Measurements from ENCODE around the gene BIK. TPM values are rescaled to one million over a fixed set of nuclear protein-coding genes. Genes with fewer than 3 reads are reported as not detected.
"Not testable (repeated sequence)": the region's sequence is repeated elsewhere in the genome, so short reads cannot be mapped to it uniquely, and the experiment has no call there.

BIK gene
- total RNA-seq, 1 experiment from 2014 or later: 3.2 TPM

DNA sequence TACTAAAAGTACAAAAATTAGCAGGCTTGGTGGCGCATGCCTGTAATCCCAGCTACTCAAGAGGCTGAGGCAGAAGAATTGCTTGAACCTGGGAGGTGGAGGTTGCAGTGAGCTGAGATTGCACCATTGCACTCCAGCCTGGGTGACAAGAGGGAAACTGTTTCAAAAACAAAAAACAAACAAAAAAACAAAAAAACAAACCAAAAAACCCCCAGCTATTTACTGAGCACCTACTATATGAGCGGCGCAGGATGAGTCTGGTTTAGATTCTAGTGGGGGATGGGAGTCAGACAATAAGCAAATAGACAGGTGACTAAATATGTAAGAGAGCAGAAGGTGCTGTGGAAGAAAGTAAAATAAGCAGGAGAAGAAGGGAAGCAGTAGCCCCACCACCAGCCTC lies 5.6 kb upstream of the BIK start:
- H3K27me3 Mint-ChIP-seq (ENCODE audit: low read depth): peaks cover 31% of the 10 kb centered on the region
- H3K4me1 Mint-ChIP-seq; POLR2A ChIA-PET; H3K9me3 Mint-ChIP-seq; ATAC-seq; H3K4me3 Mint-ChIP-seq; H3K27ac Mint-ChIP-seq; H3K36me3 Mint-ChIP-seq; DNase-seq (ENCODE audit: low spot score); CTCF ChIA-PET: not testable (repeated sequence)

DNA sequence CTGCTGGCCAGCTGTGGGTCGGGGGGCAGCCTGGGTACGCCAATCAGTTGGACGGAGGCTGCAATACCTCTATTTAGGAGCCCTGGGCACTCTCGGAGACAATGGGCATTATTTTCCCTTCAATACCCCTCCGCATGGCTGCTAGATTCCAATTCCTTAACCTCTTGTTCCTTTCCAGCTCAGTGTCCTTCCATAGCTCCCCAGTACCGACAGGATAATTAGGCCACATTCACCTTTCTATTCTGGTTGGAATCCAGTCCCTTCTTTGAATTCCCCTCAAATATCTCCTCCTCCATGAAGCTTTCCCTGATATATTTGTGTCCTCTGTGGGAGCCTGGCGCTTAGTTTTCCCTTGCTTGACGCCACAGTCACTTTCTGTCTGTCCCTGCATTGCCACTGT lies 4.2 kb upstream of the BIK start:
- DNase-seq (ENCODE audit: low spot score) (no peak), ATAC-seq (no peak)
- Mint-ChIP-seq H3K36me3 (no peaks in the 10 kb centered on the region), H3K27me3 (ENCODE audit: low read depth) (peaks cover 41% of the 10 kb centered on the region), H3K4me1 (peaks cover 8% of the 10 kb centered on the region), H3K9me3 (no peaks in the 10 kb centered on the region), H3K27ac (no peak overlapping the region), H3K4me3 (no peak overlapping the region)
- TF ChIP-seq GABPB1 (CRISPR knock-in tag; IDR thresholded peaks at IDR 0.05) (no peak), GTF2I (CRISPR knock-in tag; conservative IDR thresholded peaks at IDR 0.05) (no peak), MXD4 (CRISPR knock-in tag; IDR thresholded peaks at IDR 0.05; ENCODE audit: borderline replicate concordance) (no peak), SMAD3 (CRISPR knock-in tag; IDR thresholded peaks at IDR 0.05; ENCODE audit: borderline replicate concordance) (no peak), EMX1 (CRISPR knock-in tag; IDR thresholded peaks at IDR 0.05) (no peak), ZNF219 (CRISPR knock-in tag; IDR thresholded peaks at IDR 0.05; ENCODE audit: borderline replicate concordance) (no peak), NFE2L1 (CRISPR knock-in tag; IDR thresholded peaks at IDR 0.05) (no peak), IRF2 (CRISPR knock-in tag; IDR thresholded peaks at IDR 0.05; ENCODE audit: borderline replicate concordance, low read depth) (no peak)
- TF ChIP-seq, protein P1, sequence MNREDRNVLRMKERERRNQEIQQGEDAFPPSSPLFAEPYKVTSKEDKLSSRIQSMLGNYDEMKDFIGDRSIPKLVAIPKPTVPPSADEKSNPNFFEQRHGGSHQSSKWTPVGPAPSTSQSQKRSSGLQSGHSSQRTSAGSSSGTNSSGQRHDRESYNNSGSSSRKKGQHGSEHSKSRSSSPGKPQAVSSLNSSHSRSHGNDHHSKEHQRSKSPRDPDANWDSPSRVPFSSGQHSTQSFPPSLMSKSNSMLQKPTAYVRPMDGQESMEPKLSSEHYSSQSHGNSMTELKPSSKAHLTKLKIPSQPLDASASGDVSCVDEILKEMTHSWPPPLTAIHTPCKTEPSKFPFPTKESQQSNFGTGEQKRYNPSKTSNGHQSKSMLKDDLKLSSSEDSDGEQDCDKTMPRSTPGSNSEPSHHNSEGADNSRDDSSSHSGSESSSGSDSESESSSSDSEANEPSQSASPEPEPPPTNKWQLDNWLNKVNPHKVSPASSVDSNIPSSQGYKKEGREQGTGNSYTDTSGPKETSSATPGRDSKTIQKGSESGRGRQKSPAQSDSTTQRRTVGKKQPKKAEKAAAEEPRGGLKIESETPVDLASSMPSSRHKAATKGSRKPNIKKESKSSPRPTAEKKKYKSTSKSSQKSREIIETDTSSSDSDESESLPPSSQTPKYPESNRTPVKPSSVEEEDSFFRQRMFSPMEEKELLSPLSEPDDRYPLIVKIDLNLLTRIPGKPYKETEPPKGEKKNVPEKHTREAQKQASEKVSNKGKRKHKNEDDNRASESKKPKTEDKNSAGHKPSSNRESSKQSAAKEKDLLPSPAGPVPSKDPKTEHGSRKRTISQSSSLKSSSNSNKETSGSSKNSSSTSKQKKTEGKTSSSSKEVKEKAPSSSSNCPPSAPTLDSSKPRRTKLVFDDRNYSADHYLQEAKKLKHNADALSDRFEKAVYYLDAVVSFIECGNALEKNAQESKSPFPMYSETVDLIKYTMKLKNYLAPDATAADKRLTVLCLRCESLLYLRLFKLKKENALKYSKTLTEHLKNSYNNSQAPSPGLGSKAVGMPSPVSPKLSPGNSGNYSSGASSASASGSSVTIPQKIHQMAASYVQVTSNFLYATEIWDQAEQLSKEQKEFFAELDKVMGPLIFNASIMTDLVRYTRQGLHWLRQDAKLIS (CRISPR knock-in tag; IDR thresholded peaks at IDR 0.05; ENCODE audit: borderline replicate concordance): no peak
- TF ChIP-seq, protein P2, sequence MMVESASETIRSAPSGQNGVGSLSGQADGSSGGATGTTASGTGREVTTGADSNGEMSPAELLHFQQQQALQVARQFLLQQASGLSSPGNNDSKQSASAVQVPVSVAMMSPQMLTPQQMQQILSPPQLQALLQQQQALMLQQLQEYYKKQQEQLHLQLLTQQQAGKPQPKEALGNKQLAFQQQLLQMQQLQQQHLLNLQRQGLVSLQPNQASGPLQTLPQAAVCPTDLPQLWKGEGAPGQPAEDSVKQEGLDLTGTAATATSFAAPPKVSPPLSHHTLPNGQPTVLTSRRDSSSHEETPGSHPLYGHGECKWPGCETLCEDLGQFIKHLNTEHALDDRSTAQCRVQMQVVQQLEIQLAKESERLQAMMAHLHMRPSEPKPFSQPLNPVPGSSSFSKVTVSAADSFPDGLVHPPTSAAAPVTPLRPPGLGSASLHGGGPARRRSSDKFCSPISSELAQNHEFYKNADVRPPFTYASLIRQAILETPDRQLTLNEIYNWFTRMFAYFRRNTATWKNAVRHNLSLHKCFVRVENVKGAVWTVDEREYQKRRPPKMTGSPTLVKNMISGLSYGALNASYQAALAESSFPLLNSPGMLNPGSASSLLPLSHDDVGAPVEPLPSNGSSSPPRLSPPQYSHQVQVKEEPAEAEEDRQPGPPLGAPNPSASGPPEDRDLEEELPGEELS (CRISPR knock-in tag; IDR thresholded peaks at IDR 0.05): no peak
- TF ChIP-seq, protein P3, sequence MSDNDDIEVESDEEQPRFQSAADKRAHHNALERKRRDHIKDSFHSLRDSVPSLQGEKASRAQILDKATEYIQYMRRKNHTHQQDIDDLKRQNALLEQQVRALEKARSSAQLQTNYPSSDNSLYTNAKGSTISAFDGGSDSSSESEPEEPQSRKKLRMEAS (CRISPR knock-in tag; IDR thresholded peaks at IDR 0.05): no peak
- TF ChIP-seq, protein P4, sequence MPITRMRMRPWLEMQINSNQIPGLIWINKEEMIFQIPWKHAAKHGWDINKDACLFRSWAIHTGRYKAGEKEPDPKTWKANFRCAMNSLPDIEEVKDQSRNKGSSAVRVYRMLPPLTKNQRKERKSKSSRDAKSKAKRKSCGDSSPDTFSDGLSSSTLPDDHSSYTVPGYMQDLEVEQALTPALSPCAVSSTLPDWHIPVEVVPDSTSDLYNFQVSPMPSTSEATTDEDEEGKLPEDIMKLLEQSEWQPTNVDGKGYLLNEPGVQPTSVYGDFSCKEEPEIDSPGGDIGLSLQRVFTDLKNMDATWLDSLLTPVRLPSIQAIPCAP (CRISPR knock-in tag; IDR thresholded peaks at IDR 0.05): no peak
- TF ChIP-seq, protein P5, sequence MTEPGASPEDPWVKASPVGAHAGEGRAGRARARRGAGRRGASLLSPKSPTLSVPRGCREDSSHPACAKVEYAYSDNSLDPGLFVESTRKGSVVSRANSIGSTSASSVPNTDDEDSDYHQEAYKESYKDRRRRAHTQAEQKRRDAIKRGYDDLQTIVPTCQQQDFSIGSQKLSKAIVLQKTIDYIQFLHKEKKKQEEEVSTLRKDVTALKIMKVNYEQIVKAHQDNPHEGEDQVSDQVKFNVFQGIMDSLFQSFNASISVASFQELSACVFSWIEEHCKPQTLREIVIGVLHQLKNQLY (CRISPR knock-in tag; IDR thresholded peaks at IDR 0.05): no peak
- ChIA-PET POLR2A (interaction anchor here (0.7 kb wide), 1 partner anchor 33 kb away, joined by 4 read pairs; no protein-coding TSS in a partner anchor), CTCF (interaction anchor here (0.7 kb wide), 1 partner anchor 12 kb away, joined by 3 read pairs; no protein-coding TSS in a partner anchor)

DNA sequence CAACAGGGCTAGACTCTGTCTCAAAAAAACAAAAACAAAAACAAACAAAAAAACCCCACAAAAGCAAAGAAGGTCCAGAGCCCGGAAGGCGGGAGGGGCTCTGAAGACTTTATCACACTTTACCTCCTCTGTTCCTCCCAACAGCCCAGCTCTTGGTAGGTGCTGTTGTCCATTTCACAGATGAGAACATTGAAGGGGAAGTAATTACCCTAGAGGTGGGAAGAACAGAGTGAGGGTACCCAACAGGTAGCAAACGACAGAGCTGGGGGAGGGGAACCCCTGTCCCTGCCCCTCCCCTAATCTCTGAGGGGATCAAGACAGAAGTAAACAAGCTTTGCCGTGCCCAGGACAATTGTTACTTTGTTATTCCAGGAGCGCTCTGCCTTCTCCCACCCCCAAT lies 1.0 kb upstream of the BIK start:
- Mint-ChIP-seq H3K4me3 (peak overlapping the region; percentile 52), H3K9me3 (no peaks in the 10 kb centered on the region), H3K27me3 (ENCODE audit: low read depth) (peaks cover 71% of the 10 kb centered on the region), H3K4me1 (peaks cover 10% of the 10 kb centered on the region; the same call in 1 of the 2 replicates), H3K36me3 (no peaks in the 10 kb centered on the region), H3K27ac (no peak overlapping the region)
- ATAC-seq (peak; percentile 23), DNase-seq (ENCODE audit: low spot score) (no peak)
- ChIA-PET CTCF (interaction anchor here (0.5 to 1.0 kb wide), 6 partner anchors 28 to 452 kb away, joined by 3 to 4 read pairs (median 3); partner anchors contain the start of gene TTLL12), POLR2A (no interaction called here)
- TF ChIP-seq ZNF671 (CRISPR knock-in tag; IDR thresholded peaks at IDR 0.05) (no peak), JAZF1 (CRISPR knock-in tag; IDR thresholded peaks at IDR 0.05) (no peak), JUN (CRISPR knock-in tag; IDR thresholded peaks at IDR 0.05) (no peak), FOXK1 (CRISPR knock-in tag; IDR thresholded peaks at IDR 0.05) (0 out of 2 replicates have a peak, but pooled peaks have one; percentile 38), GTF2I (CRISPR knock-in tag; conservative IDR thresholded peaks at IDR 0.05) (0 out of 2 replicates have a peak, but pooled peaks have one; percentile 25), SMAD4 (CRISPR knock-in tag; IDR thresholded peaks at IDR 0.05) (no peak), ELF4 (CRISPR knock-in tag; IDR thresholded peaks at IDR 0.05; ENCODE audit: low read depth) (no peak)
- TF ChIP-seq, protein P6, sequence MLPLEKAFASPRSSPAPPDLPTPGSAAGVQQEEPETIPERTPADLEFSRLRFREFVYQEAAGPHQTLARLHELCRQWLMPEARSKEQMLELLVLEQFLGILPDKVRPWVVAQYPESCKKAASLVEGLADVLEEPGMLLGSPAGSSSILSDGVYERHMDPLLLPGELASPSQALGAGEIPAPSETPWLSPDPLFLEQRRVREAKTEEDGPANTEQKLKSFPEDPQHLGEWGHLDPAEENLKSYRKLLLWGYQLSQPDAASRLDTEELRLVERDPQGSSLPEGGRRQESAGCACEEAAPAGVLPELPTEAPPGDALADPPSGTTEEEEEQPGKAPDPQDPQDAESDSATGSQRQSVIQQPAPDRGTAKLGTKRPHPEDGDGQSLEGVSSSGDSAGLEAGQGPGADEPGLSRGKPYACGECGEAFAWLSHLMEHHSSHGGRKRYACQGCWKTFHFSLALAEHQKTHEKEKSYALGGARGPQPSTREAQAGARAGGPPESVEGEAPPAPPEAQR (CRISPR knock-in tag; IDR thresholded peaks at IDR 0.05): no peak
- TF ChIP-seq, protein P4 (CRISPR knock-in tag; IDR thresholded peaks at IDR 0.05): no peak
- TF ChIP-seq, protein P7, sequence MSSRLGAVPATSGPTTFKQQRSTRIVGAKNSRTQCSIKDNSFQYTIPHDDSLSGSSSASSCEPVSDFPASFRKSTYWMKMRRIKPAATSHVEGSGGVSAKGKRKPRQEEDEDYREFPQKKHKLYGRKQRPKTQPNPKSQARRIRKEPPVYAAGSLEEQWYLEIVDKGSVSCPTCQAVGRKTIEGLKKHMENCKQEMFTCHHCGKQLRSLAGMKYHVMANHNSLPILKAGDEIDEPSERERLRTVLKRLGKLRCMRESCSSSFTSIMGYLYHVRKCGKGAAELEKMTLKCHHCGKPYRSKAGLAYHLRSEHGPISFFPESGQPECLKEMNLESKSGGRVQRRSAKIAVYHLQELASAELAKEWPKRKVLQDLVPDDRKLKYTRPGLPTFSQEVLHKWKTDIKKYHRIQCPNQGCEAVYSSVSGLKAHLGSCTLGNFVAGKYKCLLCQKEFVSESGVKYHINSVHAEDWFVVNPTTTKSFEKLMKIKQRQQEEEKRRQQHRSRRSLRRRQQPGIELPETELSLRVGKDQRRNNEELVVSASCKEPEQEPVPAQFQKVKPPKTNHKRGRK (CRISPR knock-in tag; IDR thresholded peaks at IDR 0.05; ENCODE audit: borderline replicate concordance): no peak

Measured in WTC11 (cell line).